H9 (cell line): ENCODE results near the gene KRT77. TPM values are rescaled to one million over a fixed set of nuclear protein-coding genes. Genes with fewer than 3 reads are reported as not detected.

ENCODE experiments used
- DNase-seq: peaks from one replicate; pipeline ENCODE4 v3.0.0-alpha.2; 2017
- H2AFZ ChIP-seq: one replicate; pipeline ENCODE4 v1.6.1; 2013; ENCODE audit warnings: mild to moderate bottlenecking, low read length, control low read depth, moderate library complexity
- H2AK5ac ChIP-seq: 2 replicates; pipeline ENCODE4 v1.6.1; 2013; ENCODE audit warnings: low read length, control low read depth, mixed read lengths; ENCODE audit not compliant: insufficient read length
- H2BK120ac ChIP-seq: one replicate; pipeline ENCODE4 v1.6.1; 2013; ENCODE audit warnings: low read depth, mild to moderate bottlenecking, low read length, control low read depth, inconsistent platforms; ENCODE audit not compliant: poor library complexity, severe bottlenecking
- H2BK12ac ChIP-seq: 2 replicates; pipeline ENCODE4 v1.6.1; 2013; ENCODE audit warnings: low read length, control low read depth, mixed read lengths, low read depth; ENCODE audit not compliant: insufficient read length
- H2BK15ac ChIP-seq: 2 replicates; pipeline ENCODE4 v1.6.1; 2013; ENCODE audit warnings: low read depth, low read length, control low read depth
- H2BK20ac ChIP-seq: one replicate; pipeline ENCODE4 v1.6.1; 2013; ENCODE audit warnings: low read depth, mild to moderate bottlenecking, low read length, control low read depth, inconsistent platforms; ENCODE audit not compliant: poor library complexity, severe bottlenecking
- H2BK5ac ChIP-seq: 2 replicates; pipeline ENCODE4 v1.6.1; 2013; ENCODE audit warnings: low read length, control low read depth, mixed read lengths; ENCODE audit not compliant: insufficient read length
- H3K14ac ChIP-seq: 2 replicates; pipeline ENCODE4 v1.6.1; 2013; ENCODE audit warnings: low read length, control low read depth; ENCODE audit not compliant: insufficient read depth
- H3K18ac ChIP-seq: 2 replicates; pipeline ENCODE4 v1.6.1; 2013; ENCODE audit warnings: low read depth, mild to moderate bottlenecking, mixed read lengths, low read length, control low read depth; ENCODE audit not compliant: insufficient read length
- H3K23ac ChIP-seq: 2 replicates; pipeline ENCODE4 v1.6.1; 2013; ENCODE audit warnings: low read length, control low read depth, mixed read lengths, low read depth; ENCODE audit not compliant: insufficient read length
- H3K23me2 ChIP-seq: 2 replicates; pipeline ENCODE4 v1.6.1; 2013; ENCODE audit warnings: low read depth, mild to moderate bottlenecking, mixed read lengths, low read length, control low read depth; ENCODE audit not compliant: insufficient read length, poor library complexity, severe bottlenecking
- H3K27ac ChIP-seq: 2 replicates; pipeline ENCODE4 v1.5.1; 2013; ENCODE audit warnings: low read length, control low read depth, mixed read lengths, low read depth; ENCODE audit not compliant: insufficient read length
- H3K27me3 ChIP-seq: 2 replicates; pipeline ENCODE4 v1.6.1; 2013; ENCODE audit warnings: low read length, control low read depth, inconsistent platforms; ENCODE audit not compliant: insufficient read depth
- H3K4ac ChIP-seq: 2 replicates; pipeline ENCODE4 v1.6.1; 2013; ENCODE audit warnings: low read depth, mild to moderate bottlenecking, control low read depth, inconsistent platforms, low read length, moderate library complexity
- H3K4me1 ChIP-seq: 2 replicates; pipeline ENCODE4 v1.6.1; 2013; ENCODE audit warnings: low read length, control low read depth, inconsistent platforms; ENCODE audit not compliant: insufficient read depth
- H3K4me2 ChIP-seq: 2 replicates; pipeline ENCODE4 v1.6.1; 2013; ENCODE audit warnings: low read length, control low read depth, mixed read lengths; ENCODE audit not compliant: insufficient read length, insufficient read depth
- H3K56ac ChIP-seq: 2 replicates; pipeline ENCODE4 v1.6.1; 2013; ENCODE audit warnings: low read depth, mild to moderate bottlenecking, mixed read lengths, low read length, control low read depth; ENCODE audit not compliant: insufficient read length
- H3K79me1 ChIP-seq: 2 replicates; pipeline ENCODE4 v1.6.1; 2013; ENCODE audit warnings: low read depth, mild to moderate bottlenecking, moderate library complexity, low read length, control low read depth, inconsistent platforms; ENCODE audit not compliant: insufficient read depth, poor library complexity, severe bottlenecking
- H3K79me2 ChIP-seq: 2 replicates; pipeline ENCODE4 v1.6.1; 2013; ENCODE audit warnings: low read length, control low read depth, inconsistent platforms; ENCODE audit not compliant: insufficient read depth
- H3K9ac ChIP-seq: 2 replicates; pipeline ENCODE4 v1.6.1; 2013; ENCODE audit warnings: low read length, control low read depth, mixed read lengths; ENCODE audit not compliant: insufficient read length; ENCODE audit errors: extremely low read depth
- H3K9me3 ChIP-seq: one replicate; pipeline ENCODE4 v1.6.1; 2013; ENCODE audit warnings: low read depth, low read length, inconsistent platforms; ENCODE audit not compliant: control insufficient read depth
- H3T11ph ChIP-seq: one replicate; pipeline ENCODE4 v1.6.1; 2013; ENCODE audit warnings: mild to moderate bottlenecking, low read length, control low read depth, inconsistent platforms
- H4K20me1 ChIP-seq: one replicate; pipeline ENCODE4 v1.6.1; 2013; ENCODE audit not compliant: control insufficient read depth, insufficient read length, insufficient read depth
- H4K5ac ChIP-seq: 2 replicates; pipeline ENCODE4 v1.6.1; 2013; ENCODE audit warnings: low read depth, mild to moderate bottlenecking, mixed read lengths, low read length, control low read depth; ENCODE audit not compliant: insufficient read length
- H4K8ac ChIP-seq: replicated peaks from 2 replicates; pipeline ENCODE4 v1.6.1; 2013; ENCODE audit warnings: low read length, control low read depth, mixed read lengths, low read depth; ENCODE audit not compliant: insufficient read length
- H4K91ac ChIP-seq: 2 replicates; pipeline ENCODE4 v1.6.1; 2013; ENCODE audit warnings: low read depth, mild to moderate bottlenecking, moderate library complexity, mixed read lengths, low read length, control low read depth; ENCODE audit not compliant: insufficient read length
- H3K27ac Mint-ChIP-seq, 3 experiments: 2 replicates in 2 of 3; 3 replicates in 1 of 3; pipeline ENCODE4 v1.8.0; 2020 to 2021; ENCODE audit warnings: mixed read lengths in 3 of 3, mild to moderate bottlenecking in 1 of 3, moderate library complexity in 1 of 3
- H3K27me3 Mint-ChIP-seq: 2 replicates; pipeline ENCODE4 v1.8.0; 2021; ENCODE audit warnings: low read depth, mild to moderate bottlenecking, moderate library complexity, mixed read lengths
- H3K36me3 Mint-ChIP-seq, 3 experiments: 2 replicates in 2 of 3; 3 replicates in 1 of 3; pipeline ENCODE4 v1.8.0; 2020 to 2021; ENCODE audit warnings: low read depth in 3 of 3, mixed read lengths in 3 of 3; ENCODE audit not compliant: insufficient read depth in 1 of 3
- H3K4me1 Mint-ChIP-seq, 2 experiments: 2 replicates each; pipeline ENCODE4 v1.8.0; 2020; ENCODE audit warnings: mixed read lengths in 2 of 2
- H3K4me3 Mint-ChIP-seq, 2 experiments: 2 replicates in 1 of 2; 3 replicates in 1 of 2; pipeline ENCODE4 v1.8.0; 2020 to 2021; ENCODE audit warnings: mild to moderate bottlenecking in 2 of 2, mixed read lengths in 2 of 2, moderate library complexity in 1 of 2
- H3K9me3 Mint-ChIP-seq, 2 experiments: 2 replicates in 1 of 2; 3 replicates in 1 of 2; pipeline ENCODE4 v1.8.0; 2020; ENCODE audit warnings: mild to moderate bottlenecking in 2 of 2, mixed read lengths in 2 of 2, moderate library complexity in 1 of 2
- CTCF ChIP-seq: fragments of 200-600 bp; sonication (generic); conservative IDR thresholded peaks from 3 replicates; pipeline ENCODE4 v1.8.0; 2021; ENCODE audit warnings: antibody characterized with exemption, mild to moderate bottlenecking
- total RNA-seq: library from RNA; stranded (reverse); gene quantifications from 2 replicates; pipeline ENCODE4 v1.2.1, GENCODE V29; 2021

The KRT77 gene
- total RNA-seq, 1 experiment from 2014 or later = not detected

GRCh38 chr12:52689239-52689638, 14.1 kb downstream of the KRT77 start:
- Histone ChIP-seq H3K23ac (no peak overlapping the region), H3K4me1 (peaks cover 3% of the 10 kb centered on the region; the same call in 1 of the 2 replicates), H3K27me3 (no peaks in the 10 kb centered on the region; the same call in 1 of the 2 replicates), H3K9me3 (no peaks in the 10 kb centered on the region), H3K79me1 (no peaks in the 10 kb centered on the region), H3K4me2 (no peak overlapping the region), H2AFZ (no peak overlapping the region), H2BK15ac (no peak overlapping the region), H3K9ac (no peak overlapping the region), H2BK20ac (no peak overlapping the region), H3K14ac (no peak overlapping the region), H4K20me1 (peaks cover 2% of the 10 kb centered on the region), H3K56ac (no peak overlapping the region), H2BK120ac (no peak overlapping the region), H3K23me2 (peaks cover 9% of the 10 kb centered on the region), H2AK5ac (no peak overlapping the region), H3K4ac (no peak overlapping the region), H3K27ac (no peak overlapping the region), H4K91ac (no peak overlapping the region), H3K79me2 (no peaks in the 10 kb centered on the region), H2BK12ac (no peak overlapping the region), H3K18ac (no peak overlapping the region), H4K8ac (no peak overlapping the region), H4K5ac (no peak overlapping the region), H2BK5ac (no peak overlapping the region), H3T11ph (no peak overlapping the region)
- no peaks in the 10 kb centered on the region for H3K36me3 Mint-ChIP-seq
- no peak overlapping the region for H3K27ac Mint-ChIP-seq
- peaks cover 76% of the 10 kb centered on the region for H3K27me3 Mint-ChIP-seq
- TF ChIP-seq CTCF = no peak
- H3K4me1 Mint-ChIP-seq = peaks cover 10 to 20% of the 10 kb centered on the region in 2 experiments
- H3K9me3 Mint-ChIP-seq = no peaks in the 10 kb centered on the region
- H3K4me3 Mint-ChIP-seq = no peak overlapping the region
- no peak for DNase-seq
